ENCODE data around the gene MRPL49.
"Not testable (repeated sequence)": the region's sequence is repeated elsewhere in the genome, so short reads cannot be mapped to it uniquely, and the experiment has no call there.

The MRPL49 gene

DNA sequence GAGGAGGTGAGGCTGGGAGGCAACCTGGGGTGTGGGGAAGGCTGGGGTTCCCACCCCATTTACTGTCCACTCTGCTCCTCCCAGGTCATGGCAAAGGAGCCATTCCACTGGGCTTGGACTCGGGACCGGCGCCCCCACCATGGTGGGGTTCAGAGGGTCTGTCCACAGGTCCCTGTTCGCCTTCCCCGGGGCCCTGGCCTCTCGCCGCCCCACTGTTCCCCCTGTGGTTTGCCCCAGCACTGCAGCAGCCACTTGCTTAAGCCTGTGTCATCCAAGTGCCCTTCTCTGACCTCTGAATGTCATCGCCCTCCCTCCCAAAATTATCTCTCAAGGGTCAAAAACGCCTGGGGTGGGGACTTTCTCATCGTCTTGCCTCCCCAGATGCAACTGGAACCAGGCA, 50.5 kb downstream of the MRPL49 start:
- DNase-seq, result no peak

- not testable (repeated sequence) for DNase-seq
These were observed 52.5 kb downstream of the MRPL49 start for GRCh38 chr11:65174571-65175010.
